ENCODE results near the gene C11orf54. TPM values are rescaled to one million over a fixed set of nuclear protein-coding genes. Genes with fewer than 3 reads are reported as not detected.

The C11orf54 gene
- total RNA-seq, 1 donor from 2014 or later, result 47.5 TPM

- Histone ChIP-seq H3K36me3 (ENCODE audit: control insufficient read depth in 3 of 3, insufficient read depth in 3 of 3, low read length in 3 of 3) (peaks cover 30 to 66% (median 54%) of the 10 kb centered on the region in 3 donors), H3K27me3 (ENCODE audit: control insufficient read depth in 3 of 3, insufficient read depth in 3 of 3, low read length in 3 of 3) (no peaks in the 10 kb centered on the region)
Measured at GRCh38 chr11:93807980-93808379, 66.5 kb downstream of the C11orf54 start.

GRCh38 chr11:93813974-93814373, 72.5 kb downstream of the C11orf54 start:
- no peak overlapping the region for H3K4me3 ChIP-seq (ENCODE audit: low read length in 3 of 3)
- H3K4me1 ChIP-seq (ENCODE audit: control insufficient read depth in 3 of 3, insufficient read depth in 3 of 3, low read length in 3 of 3), result no peaks in the 10 kb centered on the region
- peaks cover 23 to 53% (median 41%) of the 10 kb centered on the region in 3 donors for H3K36me3 ChIP-seq (ENCODE audit: control insufficient read depth in 3 of 3, insufficient read depth in 3 of 3, low read length in 3 of 3)
- no peak overlapping the region for H3K27ac ChIP-seq (ENCODE audit: low read depth, low read length)
- no peaks in the 10 kb centered on the region for H3K9me3 ChIP-seq (ENCODE audit: control insufficient read depth in 3 of 3, low read length in 3 of 3)
- H3K9ac ChIP-seq (ENCODE audit: low read depth in 1 of 3, low read length in 3 of 3), result no peak overlapping the region
- H3K27me3 ChIP-seq (ENCODE audit: control insufficient read depth in 3 of 3, insufficient read depth in 3 of 3, low read length in 3 of 3), result no peaks in the 10 kb centered on the region

More at GRCh38 chr11:93807980-93808379, 66.5 kb downstream of the C11orf54 start:
- no peak overlapping the region for H3K9ac ChIP-seq (ENCODE audit: low read depth in 1 of 3, low read length in 3 of 3)
- H3K4me1 ChIP-seq (ENCODE audit: control insufficient read depth in 3 of 3, insufficient read depth in 3 of 3, low read length in 3 of 3), result no peaks in the 10 kb centered on the region
- no peaks in the 10 kb centered on the region for H3K9me3 ChIP-seq (ENCODE audit: control insufficient read depth in 3 of 3, low read length in 3 of 3)
- no peak overlapping the region for H3K4me3 ChIP-seq (ENCODE audit: low read length in 3 of 3)
- no peak overlapping the region for H3K27ac ChIP-seq (ENCODE audit: low read depth, low read length)

Small RNAs within 50 kb of the gene (small RNA-seq; reads per million reads assigned to genes)
- gene RF00019 (not detected), gene RF00493 (28.9 reads per million, percentile 94 among the genes with 10 or more reads in this experiment), gene SCARNA9 (not detected), gene SNORA1 (not detected), gene SNORA18 (not detected), gene SNORA25 (not detected), gene SNORA32 (not detected), gene SNORA40 (not detected), gene SNORA8 (not detected), gene SNORD5 (not detected), gene SNORD6 (647 reads per million, percentile 98 among the genes with 10 or more reads in this experiment)

Other genes with a start within 250 kb of the C11orf54 start
- gene SMCO4, start 198.3 kb upstream of the C11orf54 start, total RNA-seq, result 2.6 TPM
- gene CEP295, start 80.0 kb upstream of the C11orf54 start, total RNA-seq, result 9.4 TPM
- 164 TPM for gene TAF1D, start 177 bp upstream of the C11orf54 start, total RNA-seq
- gene MED17, start 42.6 kb downstream of the C11orf54 start, total RNA-seq, result 25.1 TPM
- gene VSTM5, start 108.9 kb downstream of the C11orf54 start, total RNA-seq, result not detected